ENCODE data around the gene ADA. TPM values are rescaled to one million over a fixed set of nuclear protein-coding genes. Genes with fewer than 3 reads are reported as not detected.

ADA gene
- total and polyA plus RNA-seq, 8 donors = 2.3 to 165 (median 40.3) TPM

DNA sequence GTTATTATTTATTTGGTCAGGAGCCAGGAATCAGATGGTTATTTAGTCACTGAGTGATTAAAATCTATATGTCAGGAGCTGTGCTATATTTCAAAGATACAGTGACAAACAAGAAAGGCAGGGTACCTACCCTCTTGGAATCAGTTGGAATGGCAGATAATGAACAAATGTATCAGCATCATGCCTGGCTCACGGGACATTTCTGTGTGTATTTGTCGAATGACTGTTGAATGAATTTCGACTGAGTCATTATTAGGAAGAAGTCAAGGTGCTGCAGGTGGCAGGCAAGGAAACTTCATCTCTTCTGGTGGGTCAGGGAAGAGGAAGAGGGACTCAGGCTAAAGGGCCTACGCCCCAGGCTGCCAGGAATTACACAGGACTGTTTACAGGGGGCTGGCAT is 55.5 kb downstream of the ADA start:
- H3K27me3 ChIP-seq = no peaks in the 10 kb centered on the region
- DNase-seq = no peak
- intact Hi-C loops (cut with DNase I; ENCODE audit: low total_unique reads) = loop anchor here (10.0 kb wide), 1 partner anchor 51 kb away; no protein-coding TSS in a partner anchor
- no peaks in the 10 kb centered on the region for H3K9me3 ChIP-seq
- WGBS, 5 donors = 66 to 74% (median 73%) methylated on average over 4 of the region's 4 CpGs
- H3K36me3 ChIP-seq = peaks cover 1 to 18% (median 15%) of the 10 kb centered on the region in 4 donors
- H3K4me1 ChIP-seq = peaks cover 35 to 78% (median 65%) of the 10 kb centered on the region in 4 donors
- H3K27ac ChIP-seq = peak overlapping the region in 3 of 5 donors; percentile 11 to 83 (median 23)
- H3K4me3 ChIP-seq = no peak overlapping the region
- TF ChIP-seq POLR2AphosphoS5 (IDR thresholded peaks at IDR 0.05) (no peak), EP300 (IDR thresholded peaks at IDR 0.05) (no peak), POLR2A (IDR thresholded peaks at IDR 0.05) (no peak)
- TF ChIP-seq, protein P1, sequence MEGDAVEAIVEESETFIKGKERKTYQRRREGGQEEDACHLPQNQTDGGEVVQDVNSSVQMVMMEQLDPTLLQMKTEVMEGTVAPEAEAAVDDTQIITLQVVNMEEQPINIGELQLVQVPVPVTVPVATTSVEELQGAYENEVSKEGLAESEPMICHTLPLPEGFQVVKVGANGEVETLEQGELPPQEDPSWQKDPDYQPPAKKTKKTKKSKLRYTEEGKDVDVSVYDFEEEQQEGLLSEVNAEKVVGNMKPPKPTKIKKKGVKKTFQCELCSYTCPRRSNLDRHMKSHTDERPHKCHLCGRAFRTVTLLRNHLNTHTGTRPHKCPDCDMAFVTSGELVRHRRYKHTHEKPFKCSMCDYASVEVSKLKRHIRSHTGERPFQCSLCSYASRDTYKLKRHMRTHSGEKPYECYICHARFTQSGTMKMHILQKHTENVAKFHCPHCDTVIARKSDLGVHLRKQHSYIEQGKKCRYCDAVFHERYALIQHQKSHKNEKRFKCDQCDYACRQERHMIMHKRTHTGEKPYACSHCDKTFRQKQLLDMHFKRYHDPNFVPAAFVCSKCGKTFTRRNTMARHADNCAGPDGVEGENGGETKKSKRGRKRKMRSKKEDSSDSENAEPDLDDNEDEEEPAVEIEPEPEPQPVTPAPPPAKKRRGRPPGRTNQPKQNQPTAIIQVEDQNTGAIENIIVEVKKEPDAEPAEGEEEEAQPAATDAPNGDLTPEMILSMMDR (IDR thresholded peaks at IDR 0.05) = no peak

DNA sequence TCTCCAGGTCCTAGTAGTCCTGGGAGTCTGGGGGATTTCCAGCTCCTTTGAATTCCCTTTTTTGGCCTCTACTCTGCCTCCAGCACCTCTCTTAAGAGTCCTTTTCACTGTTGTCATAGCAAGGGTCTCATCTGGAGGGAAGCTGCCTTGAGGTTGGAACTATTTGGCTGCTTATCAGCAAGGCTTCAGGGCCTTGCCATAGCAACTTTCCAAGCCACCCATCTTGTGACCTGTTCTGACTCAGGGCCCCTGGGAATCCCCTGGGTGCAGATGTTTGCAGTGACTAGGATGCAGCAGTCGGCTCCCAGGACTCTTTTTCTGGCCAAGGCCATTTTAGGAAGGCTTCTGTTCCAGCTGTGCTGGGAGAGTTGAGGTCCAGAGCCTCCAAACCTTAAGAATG is 56.8 kb downstream of the ADA start:
- 31 to 75% (median 50%) methylated on average over 1 of the region's 1 CpG for WGBS, 5 donors
- no peaks in the 10 kb centered on the region for H3K27me3 ChIP-seq
- intact Hi-C loops (cut with DNase I; ENCODE audit: low total_unique reads) = loop anchor here (10.0 kb wide), 1 partner anchor 50 kb away; no protein-coding TSS in a partner anchor
- H3K4me3 ChIP-seq = no peak overlapping the region
- H3K27ac ChIP-seq = peak overlapping the region in 4 of 5 donors; percentile 11 to 60 (median 28)
- peaks cover 10 to 30% (median 28%) of the 10 kb centered on the region in 4 donors for H3K36me3 ChIP-seq
- H3K9me3 ChIP-seq = no peaks in the 10 kb centered on the region
- DNase-seq = no peak
- H3K4me1 ChIP-seq = peaks cover 22 to 65% (median 53%) of the 10 kb centered on the region in 4 donors
- TF ChIP-seq POLR2AphosphoS5 (IDR thresholded peaks at IDR 0.05) (no peak), POLR2A (IDR thresholded peaks at IDR 0.05) (no peak), EP300 (IDR thresholded peaks at IDR 0.05) (no peak)
- TF ChIP-seq, protein P1 (IDR thresholded peaks at IDR 0.05) = no peak

DNA sequence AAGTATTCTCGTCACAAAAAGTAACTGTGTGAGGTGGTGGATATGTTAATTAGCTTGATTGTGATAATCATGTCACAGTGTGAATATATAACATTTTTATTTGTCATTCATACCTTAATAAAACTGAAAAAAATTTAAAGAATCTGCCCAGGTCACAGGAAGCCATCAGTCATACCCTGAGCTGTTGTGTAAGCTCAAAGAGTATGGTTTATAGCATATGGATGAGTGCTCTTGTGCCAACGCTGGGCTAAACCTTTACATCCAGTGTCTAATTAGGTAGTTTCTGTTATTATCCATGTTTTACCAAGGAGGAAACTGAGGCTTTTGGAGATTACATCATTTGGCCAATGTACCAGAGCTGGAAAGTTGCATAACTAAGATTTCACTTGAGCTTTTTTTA is 57.7 kb downstream of the ADA start:
- Histone ChIP-seq H3K27me3 (no peaks in the 10 kb centered on the region), H3K4me1 (peaks cover 15 to 59% (median 44%) of the 10 kb centered on the region in 4 donors), H3K9me3 (no peaks in the 10 kb centered on the region), H3K27ac (peak overlapping the region in 4 of 5 donors; percentile 11 to 60 (median 28)), H3K36me3 (peaks cover 10 to 30% (median 28%) of the 10 kb centered on the region in 4 donors), H3K4me3 (no peak overlapping the region)
- TF ChIP-seq EP300 (IDR thresholded peaks at IDR 0.05) (no peak), POLR2AphosphoS5 (IDR thresholded peaks at IDR 0.05) (no peak)
- TF ChIP-seq, protein P1 (IDR thresholded peaks at IDR 0.05) = no peak
- WGBS, 5 donors = 68 to 90% (median 79%) methylated on average over 2 of the region's 2 CpGs
- intact Hi-C loops (cut with DNase I; ENCODE audit: low total_unique reads) = loop anchor here (10.0 kb wide), 1 partner anchor 49 kb away; no protein-coding TSS in a partner anchor
- no peak for DNase-seq

DNA sequence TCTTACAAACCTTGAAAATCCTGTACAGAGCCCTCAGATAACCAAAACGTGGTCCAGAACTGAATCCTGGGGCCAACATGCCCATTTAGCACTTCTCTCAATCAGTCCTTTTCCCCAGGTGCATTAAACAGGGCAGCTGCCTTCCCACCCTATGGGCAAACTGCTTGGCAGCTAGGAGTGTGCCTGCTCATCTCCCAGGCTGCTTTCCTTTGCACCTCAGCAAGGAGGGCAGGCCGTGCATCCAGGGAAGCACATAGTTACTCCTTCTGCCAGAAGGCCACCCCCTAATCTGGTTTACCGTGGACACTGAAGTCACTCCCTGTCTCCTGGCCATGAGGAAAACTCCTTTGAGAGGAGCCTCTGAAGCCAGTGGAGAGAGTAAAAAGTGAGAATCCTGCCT is 59.1 kb downstream of the ADA start:
- Histone ChIP-seq H3K27ac (peak overlapping the region in 3 of 5 donors; percentile 6 to 35 (median 20)), H3K4me1 (peaks cover 10 to 52% (median 35%) of the 10 kb centered on the region in 4 donors), H3K4me3 (no peak overlapping the region), H3K9me3 (no peaks in the 10 kb centered on the region), H3K27me3 (no peaks in the 10 kb centered on the region), H3K36me3 (peaks cover 10 to 30% (median 28%) of the 10 kb centered on the region in 4 donors)
- 70 to 90% (median 80%) methylated on average over 3 of the region's 3 CpGs for WGBS, 5 donors
- no peak for DNase-seq
- TF ChIP-seq EP300 (IDR thresholded peaks at IDR 0.05) (no peak), POLR2A (IDR thresholded peaks at IDR 0.05) (no peak), POLR2AphosphoS5 (IDR thresholded peaks at IDR 0.05) (no peak)
- TF ChIP-seq, protein P1 (IDR thresholded peaks at IDR 0.05) = no peak
- intact Hi-C loops (cut with DNase I; ENCODE audit: low total_unique reads) = loop anchor here (10.0 kb wide), 1 partner anchor 48 kb away; no protein-coding TSS in a partner anchor
